Body of pancreas (tissue), 4 donors: ENCODE results near the gene FIBIN.

Experiments used
- CTCF ChIP-seq, 7 experiments: fragments of 450-650 bp in 4 of 7; fragments of 200-600 bp in 3 of 7; sonication (generic) in 3 of 7; IDR thresholded peaks; one replicate each; pipeline ENCODE4 v1.5.1; 2016 to 2019; ENCODE audit warnings: antibody characterized with exemption in 7 of 7
- POLR2A ChIP-seq, 3 donors: fragments of 450-650 bp; IDR thresholded peaks; one replicate each; pipeline ENCODE4 v1.6.1; 2016; ENCODE audit warnings: antibody characterized with exemption in 3 of 3, mild to moderate bottlenecking in 2 of 3

DNA sequence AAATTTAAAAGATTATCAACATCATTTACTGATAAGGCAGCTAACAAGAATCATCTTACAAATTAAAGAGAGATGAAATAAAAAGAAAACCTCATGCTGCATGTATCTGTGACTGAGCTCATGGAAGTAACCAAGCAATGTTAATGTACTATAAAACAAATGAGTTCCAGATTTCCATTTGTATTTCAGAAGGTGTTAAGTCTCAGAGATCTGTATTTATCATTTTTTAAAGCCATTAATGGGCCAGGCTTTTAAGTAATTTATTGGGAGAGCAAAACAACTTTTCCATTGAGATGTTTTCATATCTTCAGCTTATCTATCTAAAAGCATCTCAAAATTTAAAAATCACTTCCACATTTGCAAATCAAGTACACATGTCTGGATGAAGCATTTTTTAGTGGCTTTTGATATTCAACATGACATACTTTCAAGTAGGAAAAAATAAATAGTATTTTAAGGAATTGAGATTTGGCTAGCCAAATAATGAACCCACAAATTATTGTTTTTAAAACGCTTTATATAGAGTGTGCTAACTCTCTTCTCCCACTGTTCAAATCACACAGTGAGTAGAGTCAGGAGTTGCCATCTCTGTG lies 28.8 kb downstream of the FIBIN start:
- TF ChIP-seq CTCF (IDR thresholded peaks at IDR 0.05) (no peak), POLR2A (IDR thresholded peaks at IDR 0.05) (no peak)
